Esophagus squamous epithelium (tissue), 5 donors: ENCODE data around the gene NUP210. TPM values are rescaled to one million over a fixed set of nuclear protein-coding genes. Genes with fewer than 3 reads are reported as not detected.

Experiments
- DNase-seq: peaks from one replicate; lab custom pipeline; 2025; lab: John Stamatoyannopoulos, UW
- H3K27ac ChIP-seq, 4 donors: fragments of 200-600 bp; sonication (generic); one replicate each; pipeline ENCODE4 v1.5.1; 2016 to 2019; ENCODE audit warnings: mild to moderate bottlenecking in 1 of 4
- H3K27me3 ChIP-seq, 4 donors: fragments of 200-600 bp; sonication (generic); 1 replicate in 3 of 4; 2 replicates in 1 of 4; pipeline versions ENCODE4 v1.5.1 to v1.6.0; 2017 to 2021; ENCODE audit warnings: antibody characterized with exemption in 1 of 4
- H3K36me3 ChIP-seq, 3 donors: fragments of 200-600 bp; sonication (generic); one replicate each; pipeline ENCODE4 v1.5.1; 2016 to 2019
- H3K4me1 ChIP-seq, 3 donors: fragments of 200-600 bp; sonication (generic); one replicate each; pipeline ENCODE4 v1.5.1; 2017 to 2019
- H3K4me3 ChIP-seq, 4 donors: fragments of 200-600 bp; sonication (generic); 1 replicate in 3 of 4; 2 replicates in 1 of 4; pipeline ENCODE4 v1.5.1; 2016 to 2019; ENCODE audit warnings: mild to moderate bottlenecking in 2 of 4, moderate library complexity in 1 of 4
- H3K9me3 ChIP-seq, 3 donors: fragments of 200-600 bp; sonication (generic); one replicate each; pipeline ENCODE4 v1.5.1; 2016 to 2019
- POLR2A ChIP-seq, 4 donors: fragments of 450-650 bp; IDR thresholded peaks; one replicate each; pipeline ENCODE4 v1.6.1; 2017; ENCODE audit warnings: antibody characterized with exemption in 4 of 4, mild to moderate bottlenecking in 4 of 4, moderate library complexity in 3 of 4
- whole genome bisulfite sequencing, 2 donors: methylation state at CpG; one replicate each; pipeline ENCODE4 v1.1.5; 2018; 5-methylcytosine and 5-hydroxymethylcytosine counted together
- intact Hi-C: fragments of 100-400 bp; cut with DNase I; formaldehyde crosslinking; loops from one replicate; pipeline ENCODE4 v1.15.0; 2022
- total RNA-seq, 4 donors: library from RNA; depleted of rRNA; stranded (reverse); fragments of >200 nt; gene quantifications; one replicate each; pipeline ENCODE4 v1.1.0, GENCODE V29; 2016
- TF ChIP-seq, protein P1 (sequence below), 6 experiments: fragments of 450-650 bp in 4 of 6; fragments of 200-600 bp in 2 of 6; sonication (generic) in 2 of 6; IDR thresholded peaks; one replicate each; pipeline ENCODE4 v1.5.1; 2016 to 2019; ENCODE audit warnings: antibody characterized with exemption in 6 of 6, mild to moderate bottlenecking in 4 of 6, moderate library complexity in 4 of 6
- donor health status: DM: yes; HTN: yes; CAD: no.

The NUP210 gene
- total RNA-seq, 4 donors from 2014 or later = 7.2 to 14.5 (median 9.4) TPM

DNA sequence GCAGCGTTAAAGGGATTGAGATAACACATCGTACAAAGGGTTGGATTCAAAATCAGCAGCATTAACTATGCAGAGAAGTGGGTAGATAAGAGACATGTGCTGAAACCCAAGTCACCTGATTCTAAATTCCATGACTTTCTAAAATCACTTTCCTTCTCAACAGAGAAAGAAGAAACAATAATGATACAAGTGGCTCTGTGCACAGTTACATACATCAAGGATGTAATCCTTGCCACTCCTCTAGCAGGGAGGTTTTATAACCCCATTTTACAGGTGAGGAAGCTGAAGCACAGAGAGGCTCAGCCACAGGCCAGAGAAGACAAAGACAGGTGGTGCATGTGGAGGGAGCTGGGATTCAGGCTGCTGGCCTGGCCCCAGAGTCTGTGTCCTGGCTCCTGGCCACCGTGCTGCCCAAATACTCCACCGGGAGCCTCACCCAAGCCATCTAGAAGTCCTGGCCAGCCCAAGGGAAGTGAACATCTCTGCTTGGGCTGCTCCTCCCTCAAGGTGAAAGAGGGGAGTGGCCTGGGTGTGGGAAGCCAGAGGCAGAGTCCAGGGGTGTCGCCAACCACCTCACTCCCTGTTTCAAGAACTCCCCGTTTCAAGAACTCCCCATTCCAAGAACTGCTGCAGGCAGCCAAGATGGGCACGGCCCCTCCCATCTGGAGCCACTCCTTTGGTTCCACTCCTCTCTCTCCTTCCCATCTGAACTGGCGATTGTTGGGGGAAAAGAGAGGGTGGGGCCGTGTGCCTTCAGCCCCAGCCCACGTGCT, 147.1 kb downstream of the NUP210 start:
- Histone ChIP-seq H3K4me1 (peaks cover 0 to 22% (median 14%) of the 10 kb centered on the region in 3 donors), H3K4me3 (no peak overlapping the region), H3K9me3 (peaks cover 0 to 14% (median 0%) of the 10 kb centered on the region in 3 donors), H3K36me3 (no peaks in the 10 kb centered on the region), H3K27me3 (peaks cover 0 to 36% (median 0%) of the 10 kb centered on the region in 4 donors), H3K27ac (no peak overlapping the region)
- 43 to 62% methylated on average over 5 to 7 of the region's 10 CpGs for WGBS, 2 donors
- TF ChIP-seq POLR2A (IDR thresholded peaks at IDR 0.05) = no peak
- TF ChIP-seq, protein P1, sequence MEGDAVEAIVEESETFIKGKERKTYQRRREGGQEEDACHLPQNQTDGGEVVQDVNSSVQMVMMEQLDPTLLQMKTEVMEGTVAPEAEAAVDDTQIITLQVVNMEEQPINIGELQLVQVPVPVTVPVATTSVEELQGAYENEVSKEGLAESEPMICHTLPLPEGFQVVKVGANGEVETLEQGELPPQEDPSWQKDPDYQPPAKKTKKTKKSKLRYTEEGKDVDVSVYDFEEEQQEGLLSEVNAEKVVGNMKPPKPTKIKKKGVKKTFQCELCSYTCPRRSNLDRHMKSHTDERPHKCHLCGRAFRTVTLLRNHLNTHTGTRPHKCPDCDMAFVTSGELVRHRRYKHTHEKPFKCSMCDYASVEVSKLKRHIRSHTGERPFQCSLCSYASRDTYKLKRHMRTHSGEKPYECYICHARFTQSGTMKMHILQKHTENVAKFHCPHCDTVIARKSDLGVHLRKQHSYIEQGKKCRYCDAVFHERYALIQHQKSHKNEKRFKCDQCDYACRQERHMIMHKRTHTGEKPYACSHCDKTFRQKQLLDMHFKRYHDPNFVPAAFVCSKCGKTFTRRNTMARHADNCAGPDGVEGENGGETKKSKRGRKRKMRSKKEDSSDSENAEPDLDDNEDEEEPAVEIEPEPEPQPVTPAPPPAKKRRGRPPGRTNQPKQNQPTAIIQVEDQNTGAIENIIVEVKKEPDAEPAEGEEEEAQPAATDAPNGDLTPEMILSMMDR (IDR thresholded peaks at IDR 0.05) = no peak
- DNase-seq = no peak
- intact Hi-C loops = no loop called here

- Histone ChIP-seq H3K4me3 (no peak overlapping the region), H3K36me3 (no peaks in the 10 kb centered on the region), H3K27ac (no peak overlapping the region), H3K9me3 (peaks cover 0 to 18% (median 0%) of the 10 kb centered on the region in 3 donors), H3K4me1 (peaks cover 0 to 6% (median 4%) of the 10 kb centered on the region in 3 donors), H3K27me3 (peaks cover 0 to 27% (median 0%) of the 10 kb centered on the region in 4 donors)
- WGBS, 2 donors = 76 to 84% methylated on average over 4 of the region's 5 CpGs
- intact Hi-C loops = no loop called here
- no peak for DNase-seq
- TF ChIP-seq POLR2A (IDR thresholded peaks at IDR 0.05) = no peak
- TF ChIP-seq, protein P1 (IDR thresholded peaks at IDR 0.05) = no peak
Observed at GRCh38 chr3:13269711-13270378, 150.3 kb downstream of the NUP210 start.

DNA sequence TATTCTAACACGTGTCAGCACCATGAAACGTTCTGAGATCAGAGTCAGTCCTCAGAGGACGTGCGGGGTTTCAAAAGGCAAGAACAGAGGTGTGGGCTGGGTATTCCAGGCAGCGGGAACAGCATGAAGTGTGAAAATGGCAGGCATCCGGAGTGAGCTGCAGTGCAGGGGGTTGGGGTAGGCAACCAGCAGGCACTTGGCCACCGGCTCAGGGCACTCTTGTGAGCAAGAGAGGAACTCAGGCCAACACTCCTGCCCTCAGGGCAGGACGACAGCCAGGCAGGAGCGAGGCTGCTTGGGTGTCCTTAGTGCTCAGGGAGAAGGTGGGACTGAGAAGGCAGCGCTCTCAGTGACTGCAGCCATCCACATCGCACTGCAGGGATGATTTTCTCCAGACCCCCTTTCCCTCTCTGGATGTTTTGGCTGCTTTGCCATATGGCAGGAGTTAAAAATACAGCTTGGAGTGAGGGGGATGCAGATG, 151.1 kb downstream of the NUP210 start:
- H3K27me3 ChIP-seq = peaks cover 0 to 20% (median 0%) of the 10 kb centered on the region in 4 donors
- no peaks in the 10 kb centered on the region for H3K36me3 ChIP-seq
- peaks cover 0 to 18% (median 0%) of the 10 kb centered on the region in 3 donors for H3K9me3 ChIP-seq
- intact Hi-C loops = no loop called here
- TF ChIP-seq POLR2A (IDR thresholded peaks at IDR 0.05) = no peak
- TF ChIP-seq, protein P1 (IDR thresholded peaks at IDR 0.05) = no peak
- 64 to 65% methylated on average over 6 to 11 of the region's 11 CpGs for WGBS, 2 donors
- peaks cover 0 to 13% (median 4%) of the 10 kb centered on the region in 3 donors for H3K4me1 ChIP-seq
- no peak overlapping the region for H3K27ac ChIP-seq
- H3K4me3 ChIP-seq = no peak overlapping the region
- no peak for DNase-seq

- WGBS, 2 donors = 50 to 83% methylated on average over 2 of the region's 2 CpGs
- Histone ChIP-seq H3K27ac (no peak overlapping the region), H3K4me3 (no peak overlapping the region), H3K4me1 (peaks cover 0 to 15% (median under 1%) of the 10 kb centered on the region in 3 donors), H3K9me3 (peaks cover 0 to 18% (median 0%) of the 10 kb centered on the region in 3 donors), H3K36me3 (no peaks in the 10 kb centered on the region), H3K27me3 (peaks cover 0 to 18% (median 0%) of the 10 kb centered on the region in 4 donors)
- intact Hi-C loops = no loop called here
- TF ChIP-seq, protein P1 (IDR thresholded peaks at IDR 0.05) = no peak
- TF ChIP-seq POLR2A (IDR thresholded peaks at IDR 0.05) = no peak
- no peak for DNase-seq
Observed at GRCh38 chr3:13268120-13268519, 152.0 kb downstream of the NUP210 start.
